ENCODE measurements around the gene CAND1. TPM values are rescaled to one million over a fixed set of nuclear protein-coding genes. Genes with fewer than 3 reads are reported as not detected.

The CAND1 gene
- total RNA-seq, 1 donor from 2014 or later, result 166 TPM

- Mint-ChIP-seq H3K4me1 (ENCODE audit: low read depth) (no peaks in the 10 kb centered on the region), H3K27ac (ENCODE audit: unreplicated experiment) (no peak overlapping the region), H3K9me3 (ENCODE audit: low read depth) (peaks cover 23% of the 10 kb centered on the region), H3K27me3 (ENCODE audit: low read depth) (no peaks in the 10 kb centered on the region), H3K4me3 (ENCODE audit: unreplicated experiment) (no peak overlapping the region), H3K36me3 (ENCODE audit: low read depth) (peaks cover 5% of the 10 kb centered on the region)
- TF ChIP-seq CTCF (IDR thresholded peaks at IDR 0.05), result no peak
- no peak for DNase-seq (ENCODE audit: low spot score)
Measured at GRCh38 chr12:67327466-67327865, 58.3 kb downstream of the CAND1 start.

GRCh38 chr12:67331123-67331522 lies 62.0 kb downstream of the CAND1 start:
- peaks cover 4% of the 10 kb centered on the region for H3K4me1 Mint-ChIP-seq (ENCODE audit: low read depth)
- no peak overlapping the region for H3K27ac Mint-ChIP-seq (ENCODE audit: unreplicated experiment)
- no peak for TF ChIP-seq CTCF (IDR thresholded peaks at IDR 0.05)
- H3K4me3 Mint-ChIP-seq (ENCODE audit: unreplicated experiment), result no peak overlapping the region
- no peaks in the 10 kb centered on the region for H3K9me3 Mint-ChIP-seq (ENCODE audit: low read depth)
- H3K36me3 Mint-ChIP-seq (ENCODE audit: low read depth), result no peaks in the 10 kb centered on the region
- DNase-seq (ENCODE audit: low spot score), result no peak
- no peaks in the 10 kb centered on the region for H3K27me3 Mint-ChIP-seq (ENCODE audit: low read depth)

- TF ChIP-seq CTCF (IDR thresholded peaks at IDR 0.05), result no peak
- Mint-ChIP-seq H3K9me3 (ENCODE audit: low read depth) (no peaks in the 10 kb centered on the region), H3K27me3 (ENCODE audit: low read depth) (no peaks in the 10 kb centered on the region), H3K36me3 (ENCODE audit: low read depth) (no peaks in the 10 kb centered on the region), H3K4me1 (ENCODE audit: low read depth) (peaks cover 4% of the 10 kb centered on the region), H3K4me3 (ENCODE audit: unreplicated experiment) (no peak overlapping the region), H3K27ac (ENCODE audit: unreplicated experiment) (no peak overlapping the region)
- no peak for DNase-seq (ENCODE audit: low spot score)
Measured at GRCh38 chr12:67331828-67332227, 62.7 kb downstream of the CAND1 start.

DNA sequence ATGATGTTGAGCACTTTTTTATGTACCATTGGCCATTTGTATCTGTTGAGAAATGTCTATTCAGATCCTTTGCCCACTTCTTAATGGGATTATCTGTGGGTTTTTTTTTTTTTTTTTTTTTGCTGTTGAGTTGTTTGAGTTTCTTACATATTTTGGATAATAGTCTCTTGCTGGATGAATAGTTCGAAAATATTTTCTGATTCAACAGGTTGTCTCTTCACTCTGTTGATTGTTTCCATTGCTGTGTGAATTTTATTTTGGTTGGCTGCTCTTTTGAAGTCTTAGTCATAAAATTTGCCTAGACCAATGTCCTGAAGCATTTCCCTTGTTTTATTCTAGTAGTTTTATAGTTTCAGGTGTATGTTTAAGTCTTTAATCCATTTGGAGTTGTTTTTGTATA lies 64.5 kb downstream of the CAND1 start:
- no peak overlapping the region for H3K27ac Mint-ChIP-seq (ENCODE audit: unreplicated experiment)
- peaks cover 4% of the 10 kb centered on the region for H3K4me1 Mint-ChIP-seq (ENCODE audit: low read depth)
- H3K4me3 Mint-ChIP-seq (ENCODE audit: unreplicated experiment), result no peak overlapping the region
- no peak for TF ChIP-seq CTCF (IDR thresholded peaks at IDR 0.05)
- peaks cover 10% of the 10 kb centered on the region for H3K9me3 Mint-ChIP-seq (ENCODE audit: low read depth)
- H3K36me3 Mint-ChIP-seq (ENCODE audit: low read depth), result peaks cover 8% of the 10 kb centered on the region
- no peak for DNase-seq (ENCODE audit: low spot score)
- no peaks in the 10 kb centered on the region for H3K27me3 Mint-ChIP-seq (ENCODE audit: low read depth)

- no peak overlapping the region for H3K27ac Mint-ChIP-seq (ENCODE audit: unreplicated experiment)
- no peak overlapping the region for H3K4me3 Mint-ChIP-seq (ENCODE audit: unreplicated experiment)
- DNase-seq (ENCODE audit: low spot score), result no peak
- no peaks in the 10 kb centered on the region for H3K27me3 Mint-ChIP-seq (ENCODE audit: low read depth)
- peaks cover 26% of the 10 kb centered on the region for H3K9me3 Mint-ChIP-seq (ENCODE audit: low read depth)
- peaks cover 4% of the 10 kb centered on the region for H3K4me1 Mint-ChIP-seq (ENCODE audit: low read depth)
- peaks cover 16% of the 10 kb centered on the region for H3K36me3 Mint-ChIP-seq (ENCODE audit: low read depth)
- TF ChIP-seq CTCF (IDR thresholded peaks at IDR 0.05), result no peak
Measured at GRCh38 chr12:67338426-67338825, 69.3 kb downstream of the CAND1 start.

Data from chondrocyte (in vitro differentiated cells).